Measurements from ENCODE around the gene PPIP5K2. TPM values are rescaled to one million over a fixed set of nuclear protein-coding genes. Genes with fewer than 3 reads are reported as not detected.

The PPIP5K2 gene
- polyA plus RNA-seq, 3 donors, result 23.1 to 66.0 (median 41.1) TPM

DNA sequence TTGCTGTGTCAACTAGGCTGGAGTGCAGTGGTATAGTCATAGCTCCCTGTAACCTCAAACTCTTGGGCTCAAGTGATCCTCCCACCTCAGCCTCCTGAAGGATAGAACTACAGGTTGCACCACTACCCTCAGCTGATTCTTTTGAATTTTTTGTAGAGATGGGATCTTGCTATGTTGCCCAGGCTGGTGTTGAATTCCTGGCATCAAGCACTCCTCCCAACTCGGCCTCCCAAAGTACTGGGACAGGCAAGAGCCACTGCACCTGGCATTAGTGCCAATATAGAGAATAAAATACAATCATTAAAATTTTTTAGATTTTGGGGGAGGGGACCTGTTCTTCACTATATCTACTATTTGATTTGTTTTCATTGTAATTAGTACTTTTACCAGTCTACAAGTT lies 15.4 kb downstream of the PPIP5K2 start:
- Histone ChIP-seq H3K4me2 (replicated peaks; ENCODE audit: extremely low read depth, low read length, poor library complexity, severe bottlenecking) (no peak overlapping the region), H4K20me1 (ENCODE audit: insufficient read depth, low read length) (no peaks in the 10 kb centered on the region), H3K27ac (ENCODE audit: low read depth in 1 of 2, low read length in 2 of 2) (no peak overlapping the region), H3K9ac (ENCODE audit: insufficient read depth, low read length, poor library complexity, severe bottlenecking) (no peak overlapping the region), H3K4me3 (replicated peaks in 1 of 3; ENCODE audit: low read depth in 2 of 3, low read length in 3 of 3) (no peak overlapping the region), H3K9me3 (replicated peaks in 1 of 2; ENCODE audit: control insufficient read depth in 1 of 2, insufficient read depth in 1 of 2, low read length in 2 of 2) (peaks cover 0 to 2% of the 10 kb centered on the region in 2 donors), H2AFZ (ENCODE audit: insufficient read depth, low read depth, low read length, poor library complexity, severe bottlenecking) (no peak overlapping the region), H3K36me3 (replicated peaks in 1 of 2; ENCODE audit: control insufficient read depth in 1 of 2, insufficient read depth in 2 of 2, low read length in 2 of 2) (peaks cover 28 to 83% of the 10 kb centered on the region in 2 donors), H3K4me1 (ENCODE audit: control insufficient read depth in 1 of 2, insufficient read depth in 2 of 2, low read length in 2 of 2) (no peaks in the 10 kb centered on the region), H3K27me3 (ENCODE audit: control insufficient read depth in 2 of 2, insufficient read depth in 2 of 2, low read length in 2 of 2) (no peaks in the 10 kb centered on the region), H3K79me2 (ENCODE audit: insufficient read depth, low read length) (peaks cover 6% of the 10 kb centered on the region)
- no peaks in the 10 kb centered on the region for H3K27me3 Mint-ChIP-seq (ENCODE audit: low read depth in 3 of 3)
- no peak for DNase-seq
- no peaks in the 10 kb centered on the region for H3K4me1 Mint-ChIP-seq
- intact Hi-C loops (cut with micrococcal nuclease), result no loop called here
- peaks cover 44 to 46% of the 10 kb centered on the region in 2 donors for H3K36me3 Mint-ChIP-seq
- no peak overlapping the region for H3K4me3 Mint-ChIP-seq
- H3K9me3 Mint-ChIP-seq, result peaks cover 0 to 2% (median 2%) of the 10 kb centered on the region in 7 donors
- WGBS (ENCODE audit: insufficient coverage), result no CpG with 5 or more reads among the region's 1 CpG
- TF ChIP-seq, protein P1, sequence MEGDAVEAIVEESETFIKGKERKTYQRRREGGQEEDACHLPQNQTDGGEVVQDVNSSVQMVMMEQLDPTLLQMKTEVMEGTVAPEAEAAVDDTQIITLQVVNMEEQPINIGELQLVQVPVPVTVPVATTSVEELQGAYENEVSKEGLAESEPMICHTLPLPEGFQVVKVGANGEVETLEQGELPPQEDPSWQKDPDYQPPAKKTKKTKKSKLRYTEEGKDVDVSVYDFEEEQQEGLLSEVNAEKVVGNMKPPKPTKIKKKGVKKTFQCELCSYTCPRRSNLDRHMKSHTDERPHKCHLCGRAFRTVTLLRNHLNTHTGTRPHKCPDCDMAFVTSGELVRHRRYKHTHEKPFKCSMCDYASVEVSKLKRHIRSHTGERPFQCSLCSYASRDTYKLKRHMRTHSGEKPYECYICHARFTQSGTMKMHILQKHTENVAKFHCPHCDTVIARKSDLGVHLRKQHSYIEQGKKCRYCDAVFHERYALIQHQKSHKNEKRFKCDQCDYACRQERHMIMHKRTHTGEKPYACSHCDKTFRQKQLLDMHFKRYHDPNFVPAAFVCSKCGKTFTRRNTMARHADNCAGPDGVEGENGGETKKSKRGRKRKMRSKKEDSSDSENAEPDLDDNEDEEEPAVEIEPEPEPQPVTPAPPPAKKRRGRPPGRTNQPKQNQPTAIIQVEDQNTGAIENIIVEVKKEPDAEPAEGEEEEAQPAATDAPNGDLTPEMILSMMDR (IDR thresholded peaks at IDR 0.05), result no peak
- H3K27ac Mint-ChIP-seq, result no peak overlapping the region

DNA sequence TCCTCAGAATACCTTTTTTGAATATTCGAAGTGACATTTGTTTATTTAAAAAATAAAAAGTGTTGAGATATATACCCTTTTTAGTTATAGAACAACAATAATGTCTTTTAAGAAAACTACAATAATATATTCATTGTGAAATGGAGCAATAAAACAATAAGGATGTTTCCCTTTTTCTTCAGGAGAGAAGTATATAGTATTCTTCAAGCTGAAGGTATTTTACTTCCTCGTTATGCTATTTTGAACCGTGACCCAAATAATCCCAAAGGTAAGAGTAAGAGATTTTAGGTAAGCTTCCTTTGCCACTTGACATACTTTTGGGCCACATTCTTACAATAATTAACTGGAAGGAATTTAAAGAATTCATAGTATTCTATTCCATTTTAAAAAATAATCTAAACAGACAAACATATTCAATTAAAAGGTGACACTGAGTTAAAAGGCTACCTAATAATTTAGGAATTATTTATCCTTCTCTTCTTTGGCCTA lies 18.1 kb downstream of the PPIP5K2 start:
- H3K27ac Mint-ChIP-seq, result no peak overlapping the region
- peaks cover 5 to 10% (median 8%) of the 10 kb centered on the region in 7 donors for H3K9me3 Mint-ChIP-seq
- no peaks in the 10 kb centered on the region for H4K20me1 ChIP-seq (ENCODE audit: insufficient read depth, low read length)
- H3K4me1 ChIP-seq (ENCODE audit: control insufficient read depth in 1 of 2, insufficient read depth in 2 of 2, low read length in 2 of 2), result no peaks in the 10 kb centered on the region
- intact Hi-C loops (cut with micrococcal nuclease), result no loop called here
- no peaks in the 10 kb centered on the region for H3K27me3 ChIP-seq (ENCODE audit: control insufficient read depth in 2 of 2, insufficient read depth in 2 of 2, low read length in 2 of 2)
- H3K9ac ChIP-seq (ENCODE audit: insufficient read depth, low read length, poor library complexity, severe bottlenecking), result no peak overlapping the region
- H3K4me3 Mint-ChIP-seq, result no peak overlapping the region
- H3K9me3 ChIP-seq (replicated peaks in 1 of 2; ENCODE audit: control insufficient read depth in 1 of 2, insufficient read depth in 1 of 2, low read length in 2 of 2), result peaks cover 0 to 9% of the 10 kb centered on the region in 2 donors
- no CpG with 5 or more reads among the region's 3 CpGs for WGBS (ENCODE audit: insufficient coverage)
- no peaks in the 10 kb centered on the region for H3K27me3 Mint-ChIP-seq (ENCODE audit: low read depth in 3 of 3)
- no peak overlapping the region for H2AFZ ChIP-seq (ENCODE audit: insufficient read depth, low read depth, low read length, poor library complexity, severe bottlenecking)
- no peak for DNase-seq
- H3K4me1 Mint-ChIP-seq, result peaks cover 2% of the 10 kb centered on the region
- H3K36me3 ChIP-seq (replicated peaks in 1 of 2; ENCODE audit: control insufficient read depth in 1 of 2, insufficient read depth in 2 of 2, low read length in 2 of 2), result peaks cover 28 to 85% of the 10 kb centered on the region in 2 donors
- TF ChIP-seq, protein P1 (IDR thresholded peaks at IDR 0.05), result no peak
- no peak overlapping the region for H3K4me2 ChIP-seq (replicated peaks; ENCODE audit: extremely low read depth, low read length, poor library complexity, severe bottlenecking)
- no peaks in the 10 kb centered on the region for H3K79me2 ChIP-seq (ENCODE audit: insufficient read depth, low read length)
- no peak overlapping the region for H3K27ac ChIP-seq (ENCODE audit: low read depth in 1 of 2, low read length in 2 of 2)
- no peak overlapping the region for H3K4me3 ChIP-seq (replicated peaks in 1 of 3; ENCODE audit: low read depth in 2 of 3, low read length in 3 of 3)
- H3K36me3 Mint-ChIP-seq, result peaks cover 40 to 56% of the 10 kb centered on the region in 2 donors
